Brain pericyte (primary cell): ENCODE measurements around the gene GSE1.

Source experiments
- DNase-seq: peaks from one replicate; pipeline ENCODE4 v3.0.0-alpha.2; 2012; ENCODE audit warnings: low read depth, low spot score

The GSE1 gene

DNA sequence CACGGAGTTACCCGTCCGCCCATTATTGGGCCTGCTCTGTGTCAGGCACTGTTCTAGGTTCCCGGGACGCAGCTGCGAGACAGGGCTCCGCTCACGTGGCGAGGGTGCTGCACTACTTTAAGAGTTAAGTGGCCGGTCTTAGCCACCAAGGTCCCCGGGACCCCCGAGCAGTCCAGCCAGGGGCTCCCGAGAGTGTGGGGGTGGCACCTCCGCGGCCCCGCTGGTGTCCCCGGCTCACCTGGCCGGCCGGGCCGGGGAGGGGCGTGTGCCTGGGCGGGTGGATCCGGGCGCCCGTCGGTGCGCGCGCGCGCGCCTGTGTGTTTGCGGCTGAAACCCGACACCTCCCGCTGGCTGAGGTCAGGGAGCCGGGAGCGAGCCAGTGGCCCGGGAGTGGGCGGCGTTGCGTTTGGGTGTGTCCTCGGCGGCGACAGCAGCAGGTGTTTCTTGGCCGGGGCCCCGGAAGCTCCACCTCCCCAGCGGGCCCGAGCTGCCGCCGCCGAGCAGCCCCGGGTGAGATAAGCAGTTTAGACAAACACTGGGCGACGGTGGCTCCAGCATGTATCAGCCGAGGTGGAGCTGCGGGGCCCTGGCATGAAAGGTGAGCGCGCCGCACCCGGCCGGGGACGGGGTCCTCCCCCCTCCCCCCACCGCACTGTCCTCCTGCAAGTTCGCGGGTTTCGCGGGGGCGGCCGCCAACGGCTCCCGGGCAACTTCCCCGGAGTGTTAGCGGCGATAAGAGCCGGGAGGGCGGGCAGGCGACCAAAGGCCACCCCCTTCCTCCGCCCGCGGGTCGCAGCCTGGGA, at the start of gene GSE1:
Gene GSE1, plus strand, starts transcription at position 522 of the 803 bp plus-strand sequence. Its CDS starts 70 bp downstream, at position 592.
- no peak for DNase-seq

DNA sequence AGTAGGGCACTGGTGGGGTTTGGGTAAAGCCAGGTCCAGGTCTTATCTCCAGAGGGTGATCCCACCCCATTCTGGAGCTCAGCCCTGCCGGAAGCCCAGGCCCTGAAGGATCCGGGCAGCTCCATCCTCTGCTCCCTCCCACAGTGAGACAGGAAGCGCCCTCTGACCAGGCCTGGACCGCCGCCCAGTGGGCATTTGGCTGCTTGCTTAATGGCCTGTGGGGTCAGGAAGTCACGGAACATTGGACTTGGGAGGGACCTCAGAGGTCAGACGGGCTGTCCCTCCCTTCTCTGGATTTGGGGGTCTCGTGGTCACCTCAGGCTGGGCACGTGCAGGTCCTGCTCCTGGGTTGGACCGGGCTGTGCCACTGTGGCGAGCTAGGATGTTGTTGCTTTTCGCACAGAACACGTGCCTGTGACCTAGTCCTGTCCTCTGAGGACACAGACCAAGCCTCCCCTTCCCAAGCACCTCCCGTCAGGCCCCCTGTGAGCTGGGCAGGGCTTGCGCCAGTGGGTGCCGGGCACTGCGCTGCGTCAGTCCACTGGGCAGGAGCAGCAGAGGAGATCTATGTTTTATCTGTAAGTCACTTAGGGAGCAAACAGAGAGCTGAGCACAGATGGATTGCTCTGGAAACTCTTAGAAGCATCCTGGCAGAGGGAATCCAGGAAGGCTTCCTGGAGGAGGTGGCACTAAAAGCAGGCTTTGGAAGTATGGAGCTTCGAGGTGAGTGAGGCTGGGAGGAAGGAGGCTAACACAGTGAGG, 49.4 kb upstream of the GSE1 start:
- DNase-seq: no peak

DNA sequence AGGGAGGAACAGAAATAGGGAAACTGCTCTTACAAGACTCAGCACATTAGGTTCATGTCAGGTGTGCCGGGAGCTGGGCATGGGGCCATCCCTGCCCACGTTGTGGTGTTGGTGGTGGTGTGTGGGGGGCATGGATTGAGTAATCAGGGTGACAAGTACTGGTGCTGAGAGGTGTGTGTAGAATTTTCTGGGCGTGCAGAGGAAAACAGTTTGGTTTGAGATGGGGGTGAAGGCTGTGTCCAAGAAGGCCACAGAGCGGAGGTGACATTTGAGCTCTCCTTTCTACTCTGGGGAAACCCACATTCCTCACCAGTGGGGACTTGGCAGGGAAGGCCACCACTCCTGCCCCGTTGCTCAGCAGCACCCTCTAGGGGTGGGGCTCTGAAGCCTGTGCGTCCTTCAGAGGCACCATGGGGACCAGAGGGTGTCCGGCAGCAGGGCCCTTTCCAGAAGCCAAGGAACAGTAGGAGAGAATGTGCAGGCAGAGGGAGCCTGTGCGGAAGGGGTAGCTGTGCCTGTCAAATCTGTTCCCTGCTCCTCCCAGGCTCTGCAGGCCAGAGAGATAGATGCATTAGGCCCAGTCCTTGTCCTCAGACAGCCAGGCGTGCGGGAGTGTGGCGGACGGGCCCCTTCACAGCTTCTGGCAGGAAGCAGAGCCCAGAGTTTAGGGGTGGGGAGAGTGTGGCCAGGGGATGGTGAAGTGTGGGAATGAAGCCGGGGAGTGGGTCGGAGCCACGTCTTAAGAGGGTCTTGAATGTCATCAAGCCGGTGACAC, 48.7 kb upstream of the GSE1 start:
- no peak for DNase-seq

DNA sequence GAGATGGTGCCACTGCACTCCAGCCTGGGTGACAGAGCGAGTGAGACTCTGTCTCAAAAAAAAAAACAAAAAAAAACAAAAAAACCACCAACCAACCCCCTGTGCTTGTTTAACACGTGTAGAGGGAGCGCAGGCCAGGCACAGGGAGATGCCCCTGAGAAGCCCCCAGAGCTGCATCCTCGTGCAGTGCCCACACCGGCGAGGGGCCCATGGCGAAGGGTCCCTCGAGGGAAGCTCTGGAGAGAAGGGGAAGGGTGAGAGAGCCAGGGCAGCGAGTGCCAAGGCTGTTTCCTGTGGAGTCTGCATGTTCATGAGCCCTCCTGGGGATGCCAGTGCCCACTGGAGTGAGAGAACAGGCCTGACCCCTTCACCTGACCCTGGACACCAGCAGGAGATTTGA, 47.8 kb upstream of the GSE1 start:
- no peak for DNase-seq

DNA sequence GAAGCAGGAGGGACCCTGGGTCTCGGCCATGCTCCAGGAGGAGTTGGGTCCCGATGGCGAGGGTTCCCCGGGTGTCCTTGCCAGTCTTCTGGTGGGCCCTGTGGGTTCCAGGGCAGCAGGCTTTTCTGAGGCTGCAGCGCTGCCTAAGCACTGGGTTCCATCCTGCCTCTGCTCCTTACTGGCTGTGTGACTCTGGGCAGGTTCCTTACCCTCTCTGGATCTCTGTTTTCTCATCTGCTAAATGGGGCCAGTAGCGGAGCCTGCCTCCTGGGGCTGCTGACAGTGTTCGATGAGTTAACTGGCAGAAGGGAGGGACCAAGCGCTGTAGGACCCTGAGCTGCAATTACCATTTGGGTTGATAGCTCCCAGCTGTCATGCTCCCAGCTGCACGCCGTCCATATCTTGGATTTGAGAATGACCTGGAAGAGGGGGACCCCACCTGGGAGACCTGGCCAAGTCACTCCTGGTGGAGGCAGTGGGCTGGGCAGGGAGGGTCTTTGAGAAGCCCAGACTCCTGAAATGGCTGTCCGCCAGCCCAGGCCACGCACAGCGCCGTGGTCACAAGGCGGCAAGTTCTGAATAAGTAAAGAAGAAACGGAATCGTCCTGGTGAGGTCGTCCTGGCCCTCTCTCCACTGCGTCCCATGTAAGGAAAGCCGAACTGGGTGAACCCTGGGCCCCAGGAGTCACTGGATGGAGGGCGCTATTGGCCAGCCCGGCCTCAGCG, 47.2 kb upstream of the GSE1 start:
- no peak for DNase-seq

DNA sequence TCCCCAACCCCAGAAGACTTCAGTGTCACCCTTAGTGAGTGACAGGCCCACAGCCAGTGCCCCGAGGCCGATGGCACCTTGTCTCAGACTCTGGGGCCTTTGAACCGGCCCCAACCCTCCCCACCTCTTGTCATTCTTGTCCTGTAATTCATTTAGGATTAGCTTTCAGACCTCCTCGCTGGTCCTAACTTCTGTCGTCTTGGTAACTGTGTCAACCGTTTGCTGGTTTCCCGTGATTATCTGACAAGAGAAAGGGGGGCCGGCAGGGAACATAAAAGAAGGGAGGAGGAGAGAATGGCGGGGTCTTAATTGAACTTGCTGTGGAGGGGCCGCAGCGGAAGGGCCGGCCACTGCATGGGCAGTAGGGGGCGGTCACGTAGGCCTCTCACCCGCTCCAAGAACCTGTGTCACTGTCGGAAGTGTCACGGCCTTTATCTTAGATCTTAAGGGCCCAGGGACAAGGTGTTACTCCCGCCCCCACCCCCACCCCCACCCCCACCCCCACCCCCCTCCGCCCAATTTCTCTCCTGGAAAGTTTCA, 46.5 kb upstream of the GSE1 start:
- no peak for DNase-seq

DNA sequence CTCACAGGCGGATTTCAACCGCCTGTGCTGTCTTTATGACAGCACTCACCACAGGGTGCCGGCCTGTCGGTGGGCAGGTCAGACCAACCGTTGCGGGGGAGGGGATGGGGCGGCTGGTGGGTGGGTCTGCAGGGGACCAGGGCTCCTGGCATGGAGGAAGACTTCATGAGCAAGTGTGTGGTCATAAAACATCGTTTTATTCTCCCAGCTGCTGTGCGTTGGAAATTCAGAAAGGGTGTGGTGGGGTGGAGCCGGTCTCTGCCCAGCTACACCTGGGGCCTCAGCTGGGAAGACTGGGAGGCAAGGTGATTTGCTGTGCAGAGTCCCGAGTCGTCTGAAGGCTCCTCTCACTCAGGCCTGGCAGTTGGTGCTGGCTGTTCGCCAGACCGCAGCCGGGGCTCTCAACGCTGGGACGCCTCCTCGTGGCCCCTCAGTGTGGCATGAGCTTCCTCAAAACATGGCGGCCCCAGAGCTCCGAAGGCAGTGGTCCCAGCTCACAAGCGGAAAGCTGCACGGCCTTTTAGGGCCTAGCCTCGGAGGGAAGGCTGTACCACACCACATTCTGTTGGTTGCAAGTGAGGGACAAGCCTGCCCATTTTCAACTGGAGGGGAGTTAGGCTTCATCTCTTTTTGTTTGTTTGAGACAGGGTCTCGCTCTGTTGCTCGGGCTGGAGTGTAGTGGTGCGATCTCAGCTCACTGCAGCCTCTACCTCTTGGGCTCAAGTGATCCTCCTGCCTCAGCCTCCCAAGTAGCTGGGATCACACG, 45.8 kb upstream of the GSE1 start:
- DNase-seq: no peak

DNA sequence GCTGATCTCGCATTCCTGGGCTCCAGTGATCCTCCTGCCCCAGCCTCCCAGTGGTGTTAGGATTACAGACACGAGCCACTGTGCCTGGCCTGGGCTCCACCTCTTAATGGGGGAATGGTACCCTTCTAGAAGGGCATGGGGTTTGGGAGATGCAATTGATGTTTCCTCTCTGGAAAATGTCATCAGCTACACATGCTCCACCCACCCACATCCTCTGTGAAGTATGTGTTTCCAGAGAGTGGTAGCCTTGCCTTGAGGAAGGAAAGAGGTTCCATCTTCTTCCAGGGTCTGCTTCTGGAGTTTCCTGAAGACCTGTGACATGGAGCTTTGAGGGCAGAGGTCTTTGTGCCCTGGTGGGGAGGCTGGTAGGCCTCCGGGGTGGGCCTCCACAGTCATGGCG, 45.2 kb upstream of the GSE1 start:
- DNase-seq: no peak

DNA sequence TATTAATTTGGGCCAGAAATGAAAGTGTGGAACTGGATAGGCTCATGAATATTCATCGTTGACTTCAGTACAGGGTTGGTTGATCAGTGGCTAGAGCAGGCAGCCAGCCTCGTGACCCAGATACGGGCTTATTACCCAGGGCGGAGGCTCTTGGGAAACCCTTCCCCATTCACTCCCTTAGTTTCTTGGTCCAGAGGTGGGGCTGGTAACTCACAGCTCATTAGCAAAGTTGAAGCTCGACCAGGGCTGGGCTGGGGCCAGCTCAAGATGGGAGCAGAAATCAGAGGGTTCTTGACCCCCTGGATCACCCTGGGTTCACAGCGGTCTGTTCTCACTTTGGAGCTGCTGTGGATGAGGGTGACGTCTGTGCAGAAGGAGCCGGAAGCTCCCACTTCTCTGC, 44.6 kb upstream of the GSE1 start:
- DNase-seq: no peak

DNA sequence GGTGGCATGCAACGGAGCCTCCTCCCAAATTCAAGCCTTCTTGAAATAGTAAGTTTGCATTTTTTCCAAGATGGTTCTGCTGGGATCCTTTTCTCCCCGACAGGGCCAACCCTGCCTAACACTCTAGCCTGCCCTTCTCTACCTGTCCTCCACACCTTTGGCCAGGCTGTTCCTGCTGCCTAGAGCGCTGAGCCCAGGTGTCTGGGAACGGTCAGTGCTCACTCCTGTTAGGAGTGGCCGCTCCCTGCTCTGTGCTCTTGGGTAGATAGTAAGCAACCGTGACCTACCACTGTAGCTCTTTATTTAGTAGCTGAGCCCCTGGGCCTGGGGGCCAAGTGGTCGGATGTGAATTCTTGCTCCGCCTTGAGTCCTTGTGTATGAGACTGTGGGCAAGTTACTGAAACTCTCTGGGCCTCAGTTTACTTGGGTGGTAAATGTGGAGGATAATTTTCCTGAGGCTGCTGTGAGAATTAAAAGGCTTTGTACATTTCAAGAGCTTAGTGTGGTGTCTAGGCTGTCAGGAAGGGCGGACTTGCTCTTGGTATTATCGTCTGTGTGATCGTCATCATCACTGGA, 44.0 kb upstream of the GSE1 start:
- no peak for DNase-seq

DNA sequence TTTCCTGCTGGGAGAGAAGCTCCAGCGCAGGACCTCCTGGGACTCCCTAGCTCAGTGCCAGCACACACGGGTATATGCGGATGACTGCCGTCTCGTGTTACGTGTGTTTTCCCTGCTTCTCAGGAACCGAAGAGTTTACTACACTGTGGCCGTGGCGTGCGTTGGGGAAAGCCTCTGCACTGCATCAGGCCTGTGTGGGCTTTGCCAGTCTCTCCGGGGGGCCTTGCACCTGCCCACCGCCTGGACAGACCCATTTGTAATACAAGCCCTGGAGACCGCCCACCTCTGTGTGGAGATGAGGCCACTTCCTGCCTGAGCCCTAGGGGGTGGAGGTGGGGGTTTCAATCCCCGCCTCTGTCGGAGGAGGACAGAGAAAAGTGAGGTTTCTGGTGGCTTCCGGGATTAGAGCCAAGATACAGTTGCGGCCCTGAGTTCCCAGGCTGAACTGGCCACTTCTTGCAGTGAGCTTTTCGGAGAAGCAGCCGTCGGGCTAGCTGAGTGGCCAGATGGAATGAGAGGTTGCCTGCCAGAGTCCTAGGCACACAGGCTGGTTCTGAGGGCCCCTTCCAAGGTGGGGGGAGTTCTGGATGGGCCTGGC, 43.4 kb upstream of the GSE1 start:
- DNase-seq: peak; percentile 90

DNA sequence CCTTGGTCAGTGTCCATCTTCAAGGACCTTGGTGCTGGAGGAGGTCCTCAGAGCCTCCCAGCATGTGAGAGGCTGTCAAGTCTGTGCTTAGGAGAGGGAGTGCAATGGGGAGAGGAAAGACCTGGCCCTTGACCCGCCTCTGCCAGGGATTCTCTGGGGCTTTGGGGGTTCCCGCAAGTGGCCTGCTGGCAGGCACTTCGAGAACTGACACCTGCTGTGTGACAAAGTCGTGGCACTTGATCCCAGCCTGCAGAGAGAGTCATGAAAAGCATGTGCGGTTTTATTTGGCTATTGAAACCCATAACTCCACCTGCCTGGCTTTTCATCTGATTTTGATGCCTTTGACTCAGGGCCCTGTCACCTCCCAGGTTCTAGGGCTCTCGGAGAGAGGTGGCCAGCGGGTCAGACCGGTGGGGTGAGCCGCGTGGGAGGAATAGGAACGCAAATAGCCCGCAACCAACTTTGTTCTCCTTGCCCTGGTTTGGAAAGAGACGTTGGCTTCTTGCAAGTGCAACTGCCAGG, 42.8 kb upstream of the GSE1 start:
- no peak for DNase-seq

DNA sequence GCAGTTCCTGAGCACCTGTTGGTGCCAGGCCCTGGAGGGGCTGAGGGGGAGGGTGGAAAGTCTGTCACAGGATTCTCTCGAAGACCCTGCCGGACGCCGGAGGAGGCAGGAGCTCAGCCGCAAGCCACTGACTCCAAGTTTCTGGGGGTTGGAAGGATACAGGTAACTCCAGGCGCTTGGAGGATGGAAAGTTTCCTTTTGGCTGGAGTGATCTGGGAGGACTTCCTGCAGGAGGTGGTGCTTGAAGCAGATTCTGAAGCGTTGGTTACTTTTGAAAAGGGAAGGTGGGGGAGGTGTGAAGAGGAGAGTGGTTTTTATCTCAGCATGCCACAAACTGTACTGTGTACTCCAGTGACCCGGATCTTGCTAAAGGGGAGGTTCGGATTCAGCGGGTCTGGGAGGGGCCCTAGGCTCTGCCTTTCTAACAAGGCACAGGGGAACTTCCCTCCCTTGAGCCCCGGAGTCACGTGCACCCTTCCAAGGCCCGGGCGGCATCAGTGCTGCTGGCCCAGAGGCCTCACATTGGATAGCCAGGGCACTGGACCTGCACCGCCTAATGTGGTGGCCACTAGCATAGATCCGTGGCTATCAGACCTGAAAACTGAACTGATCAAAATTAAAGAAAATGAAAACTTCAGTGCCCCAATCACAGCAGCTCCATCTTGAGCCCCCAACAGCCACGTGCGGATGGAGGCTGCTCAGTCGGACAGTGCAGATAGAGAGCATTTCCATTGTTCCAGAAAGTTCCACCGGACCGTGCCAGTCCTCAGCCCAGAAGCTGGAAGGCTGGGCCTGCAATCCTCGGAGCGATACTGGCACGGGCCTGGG, 42.2 kb upstream of the GSE1 start:
- no peak for DNase-seq

DNA sequence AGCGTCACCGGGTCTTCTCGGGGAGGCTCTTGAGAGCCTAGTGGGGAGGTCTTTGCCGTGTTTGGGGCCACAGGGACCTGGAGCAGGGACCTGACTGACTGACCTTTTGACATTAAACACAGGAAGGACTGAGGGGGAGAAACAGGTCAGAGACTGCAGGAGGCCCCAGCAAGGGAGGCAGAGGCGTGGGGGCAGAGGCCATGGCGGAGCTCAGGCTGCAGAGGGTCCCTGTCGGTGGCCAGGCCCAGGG, 41.6 kb upstream of the GSE1 start:
- no peak for DNase-seq

DNA sequence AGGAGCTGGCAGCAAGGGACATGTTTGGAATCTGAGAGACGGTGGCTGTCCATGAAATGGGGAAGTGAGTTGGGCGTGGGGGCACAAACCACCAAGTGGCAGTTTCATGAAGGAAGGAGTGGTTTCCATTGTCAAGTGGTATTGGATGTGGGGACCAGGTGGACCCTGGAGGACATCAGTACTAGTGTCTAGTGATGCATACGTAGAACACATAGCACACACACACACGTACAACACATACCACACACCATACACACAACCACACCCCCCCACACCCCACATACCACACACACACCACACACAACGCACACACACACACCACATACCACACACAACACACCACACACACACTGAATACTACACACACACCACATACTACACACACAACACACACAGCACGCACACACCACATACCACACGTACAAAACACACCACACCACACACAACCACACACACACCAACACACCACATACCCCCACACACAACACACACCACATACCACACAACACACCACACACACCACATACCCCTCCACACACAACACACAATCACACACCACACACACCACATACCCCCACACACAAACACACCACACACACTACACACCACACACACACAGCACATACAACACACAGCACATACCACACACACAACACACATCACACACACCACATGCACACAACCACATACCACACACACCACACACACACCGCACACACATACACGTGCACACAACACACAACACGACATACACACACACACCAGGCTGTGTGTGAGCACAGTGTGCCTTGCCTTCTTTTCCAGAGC, 41.1 kb upstream of the GSE1 start:
- DNase-seq: no peak

DNA sequence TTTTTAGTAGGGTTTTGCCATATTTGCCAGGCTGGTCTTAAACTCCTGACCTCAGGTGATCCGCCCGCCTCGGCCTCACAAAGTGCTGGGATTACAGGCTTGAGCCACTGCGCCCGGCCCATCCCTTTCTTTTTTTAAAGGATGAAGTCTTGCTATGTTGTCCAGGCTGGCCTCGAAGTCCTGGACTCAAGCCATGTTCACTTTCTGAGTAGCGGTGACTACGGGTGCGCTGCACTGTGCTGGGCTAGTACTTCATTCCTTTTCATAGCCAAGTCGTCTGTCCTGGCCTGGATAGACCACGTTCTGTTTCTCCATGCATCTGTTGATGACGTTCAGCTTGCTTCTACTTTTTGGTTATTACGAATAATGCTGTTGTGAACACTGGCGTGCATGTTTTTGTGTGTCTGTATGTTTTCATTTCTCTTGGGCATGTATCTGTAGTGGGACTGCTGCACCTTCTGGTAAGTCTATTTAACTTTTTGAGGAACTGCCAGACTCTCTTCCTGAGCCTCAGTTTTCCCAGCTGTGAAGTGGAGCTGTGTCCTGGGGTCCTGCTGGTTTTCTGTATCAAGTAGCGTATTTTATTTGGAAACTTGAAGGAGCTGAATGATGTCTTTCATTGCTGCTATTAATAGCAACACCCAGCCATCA, 40.0 kb upstream of the GSE1 start:
- no peak for DNase-seq
